OCI-LY1 (cell line): Measurements from ENCODE around the gene SHLD1.

Experiments
- H2AFZ ChIP-seq: fragments of 200-600 bp; sonication (generic), shearing (Covaris generic); 2 replicates; pipeline ENCODE4 v1.6.0; 2014; ENCODE audit warnings: antibody characterized with exemption, mild to moderate bottlenecking, low read length
- H3F3A ChIP-seq: fragments of 200-600 bp; sonication (generic), shearing (Covaris generic); 2 replicates; pipeline ENCODE4 v1.6.0; 2014; ENCODE audit warnings: mild to moderate bottlenecking, antibody characterized with exemption, low read length, moderate library complexity; ENCODE audit not compliant: insufficient read depth
- H3K27ac ChIP-seq: fragments of 200-600 bp; sonication (generic); 2 replicates; pipeline ENCODE4 v1.5.1; 2014; ENCODE audit warnings: low read length, mixed run types, mild to moderate bottlenecking, low read depth; ENCODE audit not compliant: poor library complexity, severe bottlenecking
- H3K27me3 ChIP-seq: fragments of 200-600 bp; sonication (generic); 2 replicates; pipeline ENCODE4 v1.6.0; 2014; ENCODE audit warnings: antibody characterized with exemption, mild to moderate bottlenecking, low read length, moderate library complexity; ENCODE audit not compliant: insufficient read depth
- H3K36me3 ChIP-seq: fragments of 200-600 bp; sonication (generic); 2 replicates; pipeline ENCODE4 v1.6.1; 2014; ENCODE audit warnings: mild to moderate bottlenecking, antibody characterized with exemption, low read length, moderate library complexity, mixed read lengths; ENCODE audit not compliant: insufficient read depth
- H3K4me1 ChIP-seq: fragments of 200-600 bp; sonication (generic); 2 replicates; pipeline ENCODE4 v1.5.1; 2014; ENCODE audit warnings: mild to moderate bottlenecking, low read length, moderate library complexity; ENCODE audit not compliant: insufficient read depth, severe bottlenecking
- H3K4me2 ChIP-seq: fragments of 200-600 bp; sonication (generic), shearing (Covaris generic); 2 replicates; pipeline ENCODE4 v1.6.1; 2014; ENCODE audit warnings: low read length
- H3K4me3 ChIP-seq: fragments of 200-600 bp; sonication (generic); 2 replicates; pipeline ENCODE4 v1.5.1; 2014; ENCODE audit warnings: low read length, low read depth, mild to moderate bottlenecking, mixed read lengths; ENCODE audit not compliant: poor library complexity, severe bottlenecking
- H3K79me2 ChIP-seq: fragments of 200-600 bp; shearing (Covaris generic); 2 replicates; pipeline ENCODE4 v1.6.1; 2016; ENCODE audit warnings: mixed run types, low read length, mixed read lengths; ENCODE audit not compliant: insufficient read depth
- H3K9ac ChIP-seq: fragments of 200-600 bp; sonication (generic), shearing (Covaris generic); 2 replicates; pipeline ENCODE4 v1.6.1; 2014; ENCODE audit warnings: mild to moderate bottlenecking, low read length, mixed read lengths
- H3K9me2 ChIP-seq: fragments of 200-600 bp; sonication (generic), shearing (Covaris generic); 2 replicates; pipeline ENCODE4 v1.6.1; 2014; ENCODE audit warnings: low read depth, mild to moderate bottlenecking, low read length, mixed read lengths
- H3K9me3 ChIP-seq: fragments of 200-600 bp; shearing (Covaris generic); 2 replicates; pipeline ENCODE4 v1.6.1; 2014; ENCODE audit warnings: low read length, mixed read lengths
- H4K20me1 ChIP-seq: fragments of 200-600 bp; sonication (generic), shearing (Covaris generic); 2 replicates; pipeline ENCODE4 v1.6.0; 2016; ENCODE audit warnings: mild to moderate bottlenecking, low read length; ENCODE audit not compliant: insufficient read depth
- CTCF ChIP-seq: fragments of 200-600 bp; sonication (generic), shearing (Covaris generic); IDR thresholded peaks from 2 replicates; pipeline ENCODE4 v1.5.1; 2017; ENCODE audit warnings: mild to moderate bottlenecking, antibody characterized with exemption, low read length, moderate library complexity, mixed read lengths
- EZH2 ChIP-seq: fragments of 200-600 bp; sonication (generic), shearing (Covaris generic); IDR thresholded peaks from 2 replicates; pipeline ENCODE4 v1.8.0; 2017; ENCODE audit warnings: borderline replicate concordance, mixed run types, mild to moderate bottlenecking, antibody characterized with exemption, low read length, moderate library complexity, mixed read lengths

The SHLD1 gene

DNA sequence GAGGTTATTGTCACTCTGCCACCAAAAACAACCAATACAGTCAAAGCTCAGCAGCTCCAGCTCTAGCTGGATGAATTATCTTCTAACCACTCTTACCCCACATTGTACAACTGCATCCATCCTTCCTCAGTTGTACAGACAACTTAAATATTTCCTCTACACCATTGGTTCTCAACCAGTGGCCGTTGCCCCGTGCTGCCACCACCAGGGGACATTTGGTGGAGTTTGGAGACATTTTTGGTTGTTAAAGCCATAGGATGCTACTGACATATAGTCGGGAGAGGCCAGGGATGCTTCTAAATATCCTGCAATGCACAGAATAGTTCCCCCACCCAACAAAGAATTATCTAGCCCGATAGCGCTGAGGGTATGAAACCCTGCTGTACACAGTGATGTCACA lies 59.3 kb downstream of the SHLD1 start:
- Histone ChIP-seq H3F3A (no peaks in the 10 kb centered on the region), H3K79me2 (no peaks in the 10 kb centered on the region), H3K9me3 (no peaks in the 10 kb centered on the region), H3K4me3 (no peak overlapping the region), H3K9ac (no peak overlapping the region), H3K4me1 (peaks cover 30% of the 10 kb centered on the region), H3K27me3 (no peaks in the 10 kb centered on the region), H3K9me2 (no peaks in the 10 kb centered on the region), H3K36me3 (peaks cover 17% of the 10 kb centered on the region), H3K27ac (no peak overlapping the region), H3K4me2 (no peak overlapping the region), H2AFZ (no peak overlapping the region), H4K20me1 (no peaks in the 10 kb centered on the region)
- TF ChIP-seq EZH2 = no peak
- TF ChIP-seq CTCF = peak; percentile 28; the same call in 1 of the 2 replicates

DNA sequence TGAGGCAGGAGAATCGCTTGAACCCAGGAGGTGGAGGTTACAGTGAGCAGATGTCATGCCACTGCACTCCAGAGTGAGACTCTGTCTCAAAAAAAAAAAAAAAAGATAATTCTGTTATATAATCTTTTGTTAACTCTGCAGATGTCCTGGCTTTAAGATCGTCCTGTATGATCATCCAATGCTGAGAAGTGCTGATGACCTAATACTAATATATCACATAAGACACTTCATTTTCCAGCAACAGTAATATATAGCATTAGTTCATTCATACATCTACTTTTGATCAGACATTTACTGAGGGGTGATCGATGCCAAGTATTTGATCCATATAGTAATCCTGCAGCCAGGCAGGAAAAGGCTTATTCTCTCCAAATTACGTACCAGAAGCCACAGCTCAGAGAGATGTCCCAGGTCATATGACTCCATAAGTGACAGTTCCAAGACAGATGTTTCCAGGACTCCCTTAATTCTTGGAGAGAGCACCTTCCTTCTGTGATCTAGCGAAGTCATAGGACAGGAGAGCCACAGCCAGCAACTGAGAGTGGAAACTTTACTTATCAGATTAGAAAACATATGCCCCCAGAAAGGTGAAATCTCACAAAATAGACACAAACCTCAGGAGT lies 60.7 kb downstream of the SHLD1 start:
- Histone ChIP-seq H3K9ac (no peak overlapping the region), H4K20me1 (no peaks in the 10 kb centered on the region), H2AFZ (no peak overlapping the region), H3K27me3 (no peaks in the 10 kb centered on the region), H3K27ac (no peak overlapping the region), H3K79me2 (no peaks in the 10 kb centered on the region), H3K4me3 (no peak overlapping the region), H3K9me3 (no peaks in the 10 kb centered on the region), H3K4me1 (peaks cover 19% of the 10 kb centered on the region), H3K9me2 (no peaks in the 10 kb centered on the region), H3K4me2 (no peak overlapping the region), H3F3A (no peaks in the 10 kb centered on the region), H3K36me3 (peaks cover 17% of the 10 kb centered on the region)
- no peak for TF ChIP-seq CTCF
- TF ChIP-seq EZH2 = no peak

DNA sequence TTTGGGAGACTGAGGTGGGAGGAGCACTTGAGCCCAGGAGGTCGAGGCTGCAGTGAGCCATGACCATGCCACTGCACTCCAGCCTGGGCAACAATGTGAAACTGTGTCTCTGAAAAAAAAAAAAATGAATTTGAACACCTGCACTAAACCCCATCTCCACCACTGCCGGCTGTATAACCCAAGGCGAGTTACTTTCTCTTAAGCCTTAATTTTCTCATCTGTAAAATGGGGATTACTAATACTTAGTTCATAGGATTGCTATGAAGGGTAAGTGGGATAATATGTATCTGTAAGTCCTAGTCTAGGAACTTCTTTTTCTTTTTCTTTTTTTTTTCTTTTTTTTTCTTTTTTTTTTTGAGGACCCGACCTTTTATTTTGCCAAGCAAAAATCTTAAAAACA lies 61.5 kb downstream of the SHLD1 start:
- Histone ChIP-seq H3K27ac (no peak overlapping the region), H3K4me1 (peaks cover 16% of the 10 kb centered on the region), H3K9me2 (no peaks in the 10 kb centered on the region), H3K9me3 (no peaks in the 10 kb centered on the region), H2AFZ (no peak overlapping the region), H3K4me3 (no peak overlapping the region), H3F3A (no peaks in the 10 kb centered on the region), H3K36me3 (peaks cover 11% of the 10 kb centered on the region), H3K4me2 (no peak overlapping the region), H4K20me1 (no peaks in the 10 kb centered on the region), H3K9ac (no peak overlapping the region), H3K79me2 (no peaks in the 10 kb centered on the region), H3K27me3 (no peaks in the 10 kb centered on the region)
- TF ChIP-seq CTCF = no peak
- TF ChIP-seq EZH2 = no peak
